HUES6 (cell line): Measurements from ENCODE around the gene NLRP3.
"Not testable (repeated sequence)": the region's sequence is repeated elsewhere in the genome, so short reads cannot be mapped to it uniquely, and the experiment has no call there.

Experiments
- H3K27ac ChIP-seq: 2 replicates; pipeline ENCODE4 v1.7.0; 2013; ENCODE audit warnings: low read depth, mild to moderate bottlenecking, low read length, inconsistent platforms
- H3K27me3 ChIP-seq: 2 replicates; pipeline ENCODE4 v1.6.1; 2013; ENCODE audit warnings: low read length; ENCODE audit not compliant: control insufficient read depth, insufficient read depth
- H3K36me3 ChIP-seq: 2 replicates; pipeline ENCODE4 v1.6.1; 2013; ENCODE audit warnings: low read length; ENCODE audit not compliant: control insufficient read depth, insufficient read depth
- H3K4me1 ChIP-seq: 2 replicates; pipeline ENCODE4 v1.6.1; 2013; ENCODE audit warnings: low read length; ENCODE audit not compliant: control insufficient read depth, insufficient read depth
- H3K4me3 ChIP-seq: 2 replicates; pipeline ENCODE4 v1.5.1; 2013; ENCODE audit warnings: low read depth, low read length
- H3K9ac ChIP-seq: one replicate; pipeline ENCODE4 v1.6.1; 2013; ENCODE audit warnings: mild to moderate bottlenecking, low read length
- H3K9me3 ChIP-seq: 2 replicates; pipeline ENCODE4 v1.6.1; 2013; ENCODE audit warnings: low read depth, low read length; ENCODE audit not compliant: control insufficient read depth, insufficient read depth

NLRP3 gene

GRCh38 chr1:247453997-247454396 is 38.0 kb downstream of the NLRP3 start:
- Histone ChIP-seq H3K9ac (no peak overlapping the region), H3K27me3 (no peaks in the 10 kb centered on the region), H3K4me3 (no peak overlapping the region), H3K27ac (no peak overlapping the region), H3K4me1 (peaks cover 3% of the 10 kb centered on the region; the same call in 1 of the 2 replicates), H3K9me3 (no peaks in the 10 kb centered on the region), H3K36me3 (no peaks in the 10 kb centered on the region)

- no peak overlapping the region for H3K9ac ChIP-seq
- no peaks in the 10 kb centered on the region for H3K36me3 ChIP-seq
- H3K27ac ChIP-seq = no peak overlapping the region
- no peaks in the 10 kb centered on the region for H3K9me3 ChIP-seq
- H3K4me3 ChIP-seq = no peak overlapping the region
- peaks cover 3% of the 10 kb centered on the region; the same call in 1 of the 2 replicates for H3K4me1 ChIP-seq
- no peaks in the 10 kb centered on the region for H3K27me3 ChIP-seq
These were observed 40.0 kb downstream of the NLRP3 start for GRCh38 chr1:247456021-247456420.

DNA sequence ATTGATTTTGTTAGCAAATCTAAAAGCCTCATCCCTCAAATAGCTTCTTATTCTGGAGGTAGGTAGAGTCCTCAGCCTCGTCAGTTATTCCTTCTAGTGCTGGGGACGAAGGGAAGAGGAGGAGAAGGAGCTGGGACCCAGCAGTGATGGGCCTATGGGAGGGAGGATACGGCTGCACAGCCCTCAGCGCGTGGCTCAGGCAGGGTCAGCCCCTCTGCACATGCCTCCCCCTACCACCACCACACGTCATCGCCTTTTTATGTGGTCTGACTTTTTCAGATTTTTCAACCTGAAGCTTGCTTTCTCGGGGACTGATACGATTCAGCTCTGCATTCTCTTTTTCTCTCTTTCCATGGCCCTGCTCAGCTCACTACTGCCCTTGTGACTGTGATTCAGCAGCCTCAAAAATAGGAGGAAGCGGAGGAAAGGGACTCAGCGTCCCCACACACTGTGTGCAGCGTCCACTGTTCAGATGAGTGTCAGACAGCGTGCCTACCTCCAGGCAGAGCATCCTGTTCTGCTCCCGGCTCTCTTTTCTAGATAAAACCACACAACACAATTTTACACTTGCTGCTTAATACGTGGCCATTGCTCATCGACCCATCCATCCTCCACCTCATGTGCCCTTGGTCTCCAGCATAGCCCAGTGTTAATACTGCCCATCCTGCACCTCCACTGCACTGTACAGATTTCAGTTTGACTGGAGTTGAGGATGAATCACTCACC is 41.1 kb downstream of the NLRP3 start:
- H3K9me3 ChIP-seq = no peaks in the 10 kb centered on the region
- no peak overlapping the region for H3K9ac ChIP-seq
- peaks cover 3% of the 10 kb centered on the region; the same call in 1 of the 2 replicates for H3K4me1 ChIP-seq
- H3K27ac ChIP-seq = no peak overlapping the region
- no peak overlapping the region for H3K4me3 ChIP-seq
- H3K27me3 ChIP-seq = no peaks in the 10 kb centered on the region
- no peaks in the 10 kb centered on the region for H3K36me3 ChIP-seq

- Histone ChIP-seq H3K36me3 (no peaks in the 10 kb centered on the region), H3K9me3 (peaks cover 9% of the 10 kb centered on the region; the same call in 1 of the 2 replicates)
These were observed 43.5 kb downstream of the NLRP3 start for GRCh38 chr1:247459507-247459906.

GRCh38 chr1:247465796-247466195 is 49.8 kb downstream of the NLRP3 start:
- no peaks in the 10 kb centered on the region for H3K27me3 ChIP-seq
- peaks cover 9% of the 10 kb centered on the region; the same call in 1 of the 2 replicates for H3K9me3 ChIP-seq
- H3K27ac ChIP-seq = no peak overlapping the region
- no peaks in the 10 kb centered on the region for H3K36me3 ChIP-seq
- no peak overlapping the region for H3K9ac ChIP-seq
- no peaks in the 10 kb centered on the region for H3K4me1 ChIP-seq
- H3K4me3 ChIP-seq = no peak overlapping the region

More at GRCh38 chr1:247459507-247459906, 43.5 kb downstream of the NLRP3 start:
- H3K27ac ChIP-seq = no peak overlapping the region
- H3K27me3 ChIP-seq = no peaks in the 10 kb centered on the region
- H3K4me1 ChIP-seq = peaks cover 3% of the 10 kb centered on the region; the same call in 1 of the 2 replicates
- H3K4me3 ChIP-seq = no peak overlapping the region
- H3K9ac ChIP-seq = no peak overlapping the region

GRCh38 chr1:247467129-247467528 is 51.2 kb downstream of the NLRP3 start:
- no peak overlapping the region for H3K4me3 ChIP-seq
- H3K27me3 ChIP-seq = no peaks in the 10 kb centered on the region
- H3K9me3 ChIP-seq = peaks cover 9% of the 10 kb centered on the region; the same call in 1 of the 2 replicates
- no peak overlapping the region for H3K9ac ChIP-seq
- no peaks in the 10 kb centered on the region for H3K4me1 ChIP-seq
- H3K36me3 ChIP-seq = no peaks in the 10 kb centered on the region
- H3K27ac ChIP-seq = no peak overlapping the region

GRCh38 chr1:247468481-247469140 is 52.6 kb downstream of the NLRP3 start:
- peaks cover 10% of the 10 kb centered on the region for H3K4me1 ChIP-seq
- H3K27me3 ChIP-seq = no peaks in the 10 kb centered on the region
- H3K36me3 ChIP-seq = no peaks in the 10 kb centered on the region
- no peak overlapping the region for H3K9ac ChIP-seq
- no peak overlapping the region for H3K27ac ChIP-seq
- no peak overlapping the region for H3K4me3 ChIP-seq
- 0 out of 2 replicates have a peak, but pooled peaks cover 2% of the 10 kb centered on the region for H3K9me3 ChIP-seq

DNA sequence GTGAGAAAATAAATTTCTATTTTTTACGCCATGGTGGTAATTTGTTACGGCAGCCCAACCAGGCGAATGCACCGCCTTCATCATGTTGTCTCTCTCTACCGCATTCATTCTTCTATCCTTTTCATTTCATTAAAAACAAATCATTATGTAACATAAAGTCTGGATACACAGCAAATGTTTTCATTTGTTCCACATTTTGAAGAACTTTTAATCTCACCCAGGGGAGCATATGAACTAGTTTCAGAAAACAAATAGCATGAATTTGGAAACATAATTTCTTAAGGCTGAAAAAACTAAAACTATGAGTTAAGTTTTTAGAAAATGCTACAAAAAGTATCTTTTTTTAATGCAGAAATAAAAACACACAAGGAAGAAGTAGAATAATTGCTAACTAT is 53.2 kb downstream of the NLRP3 start:
- H3K27ac ChIP-seq = no peak overlapping the region
- H3K4me1 ChIP-seq = peaks cover 13% of the 10 kb centered on the region
- H3K9ac ChIP-seq = no peak overlapping the region
- H3K36me3 ChIP-seq = no peaks in the 10 kb centered on the region
- no peak overlapping the region for H3K4me3 ChIP-seq
- no peaks in the 10 kb centered on the region for H3K27me3 ChIP-seq
- H3K9me3 ChIP-seq = no peaks in the 10 kb centered on the region

- H3K36me3 ChIP-seq, H3K27me3 ChIP-seq, H3K4me3 ChIP-seq, H3K27ac ChIP-seq, H3K9ac ChIP-seq, H3K9me3 ChIP-seq: not testable (repeated sequence)
- peaks cover 16% of the 10 kb centered on the region for H3K4me1 ChIP-seq
These were observed 55.0 kb downstream of the NLRP3 start for GRCh38 chr1:247470942-247471429.

DNA sequence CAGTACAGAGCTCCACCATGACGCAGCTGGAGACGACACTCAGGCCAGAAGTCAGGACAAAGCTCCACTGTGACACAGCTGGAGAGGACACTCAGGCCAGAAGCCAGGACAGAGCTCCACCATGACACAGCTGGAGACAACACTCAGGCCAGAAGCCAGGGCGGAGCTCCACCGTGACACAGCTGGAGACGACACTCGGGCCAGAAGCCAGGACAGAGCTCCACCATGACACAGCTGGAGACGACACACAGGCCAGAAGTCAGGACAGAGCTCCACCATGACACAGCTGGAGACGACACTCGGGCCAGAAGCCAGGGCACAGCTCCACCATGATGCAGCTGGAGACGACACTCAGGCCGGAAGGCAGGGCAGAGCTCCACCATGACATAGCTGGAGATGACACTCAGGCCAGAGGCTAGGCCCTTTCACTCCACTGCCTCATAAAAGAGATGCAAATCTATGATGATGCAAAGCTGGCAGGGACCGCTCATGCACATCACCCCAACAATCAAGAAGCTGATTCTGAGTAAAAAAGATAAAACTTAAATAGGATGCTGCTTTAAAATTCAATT is 55.6 kb downstream of the NLRP3 start:
- no peak overlapping the region for H3K27ac ChIP-seq
- no peaks in the 10 kb centered on the region for H3K27me3 ChIP-seq
- no peaks in the 10 kb centered on the region for H3K36me3 ChIP-seq
- no peak overlapping the region for H3K4me3 ChIP-seq
- H3K9ac ChIP-seq = no peak overlapping the region
- peaks cover 16% of the 10 kb centered on the region for H3K4me1 ChIP-seq
- H3K9me3 ChIP-seq = peaks cover 10% of the 10 kb centered on the region; the same call in 1 of the 2 replicates

GRCh38 chr1:247472035-247472434 is 56.1 kb downstream of the NLRP3 start:
- Histone ChIP-seq H3K9me3 (peaks cover 10% of the 10 kb centered on the region; the same call in 1 of the 2 replicates), H3K36me3 (no peaks in the 10 kb centered on the region), H3K27ac (no peak overlapping the region), H3K4me3 (no peak overlapping the region), H3K4me1 (peaks cover 16% of the 10 kb centered on the region), H3K9ac (no peak overlapping the region), H3K27me3 (no peaks in the 10 kb centered on the region)
